H9 (cell line): ENCODE measurements around the gene NFKBIA. TPM values are rescaled to one million over a fixed set of nuclear protein-coding genes. Genes with fewer than 3 reads are reported as not detected.

Experiments used
- DNase-seq: peaks from one replicate; pipeline ENCODE4 v3.0.0-alpha.2; 2017
- H2AFZ ChIP-seq: one replicate; pipeline ENCODE4 v1.6.1; 2013; ENCODE audit warnings: mild to moderate bottlenecking, low read length, control low read depth, moderate library complexity
- H2AK5ac ChIP-seq: 2 replicates; pipeline ENCODE4 v1.6.1; 2013; ENCODE audit warnings: low read length, control low read depth, mixed read lengths; ENCODE audit not compliant: insufficient read length
- H2BK120ac ChIP-seq: one replicate; pipeline ENCODE4 v1.6.1; 2013; ENCODE audit warnings: low read depth, mild to moderate bottlenecking, low read length, control low read depth, inconsistent platforms; ENCODE audit not compliant: poor library complexity, severe bottlenecking
- H2BK12ac ChIP-seq: 2 replicates; pipeline ENCODE4 v1.6.1; 2013; ENCODE audit warnings: low read length, control low read depth, mixed read lengths, low read depth; ENCODE audit not compliant: insufficient read length
- H2BK15ac ChIP-seq: 2 replicates; pipeline ENCODE4 v1.6.1; 2013; ENCODE audit warnings: low read depth, low read length, control low read depth
- H2BK20ac ChIP-seq: one replicate; pipeline ENCODE4 v1.6.1; 2013; ENCODE audit warnings: low read depth, mild to moderate bottlenecking, low read length, control low read depth, inconsistent platforms; ENCODE audit not compliant: poor library complexity, severe bottlenecking
- H2BK5ac ChIP-seq: 2 replicates; pipeline ENCODE4 v1.6.1; 2013; ENCODE audit warnings: low read length, control low read depth, mixed read lengths; ENCODE audit not compliant: insufficient read length
- H3K14ac ChIP-seq: 2 replicates; pipeline ENCODE4 v1.6.1; 2013; ENCODE audit warnings: low read length, control low read depth; ENCODE audit not compliant: insufficient read depth
- H3K18ac ChIP-seq: 2 replicates; pipeline ENCODE4 v1.6.1; 2013; ENCODE audit warnings: low read depth, mild to moderate bottlenecking, mixed read lengths, low read length, control low read depth; ENCODE audit not compliant: insufficient read length
- H3K23ac ChIP-seq: 2 replicates; pipeline ENCODE4 v1.6.1; 2013; ENCODE audit warnings: low read length, control low read depth, mixed read lengths, low read depth; ENCODE audit not compliant: insufficient read length
- H3K23me2 ChIP-seq: 2 replicates; pipeline ENCODE4 v1.6.1; 2013; ENCODE audit warnings: low read depth, mild to moderate bottlenecking, mixed read lengths, low read length, control low read depth; ENCODE audit not compliant: insufficient read length, poor library complexity, severe bottlenecking
- H3K27ac ChIP-seq: 2 replicates; pipeline ENCODE4 v1.5.1; 2013; ENCODE audit warnings: low read length, control low read depth, mixed read lengths, low read depth; ENCODE audit not compliant: insufficient read length
- H3K27me3 ChIP-seq: 2 replicates; pipeline ENCODE4 v1.6.1; 2013; ENCODE audit warnings: low read length, control low read depth, inconsistent platforms; ENCODE audit not compliant: insufficient read depth
- H3K4ac ChIP-seq: 2 replicates; pipeline ENCODE4 v1.6.1; 2013; ENCODE audit warnings: low read depth, mild to moderate bottlenecking, control low read depth, inconsistent platforms, low read length, moderate library complexity
- H3K4me1 ChIP-seq: 2 replicates; pipeline ENCODE4 v1.6.1; 2013; ENCODE audit warnings: low read length, control low read depth, inconsistent platforms; ENCODE audit not compliant: insufficient read depth
- H3K4me2 ChIP-seq: 2 replicates; pipeline ENCODE4 v1.6.1; 2013; ENCODE audit warnings: low read length, control low read depth, mixed read lengths; ENCODE audit not compliant: insufficient read length, insufficient read depth
- H3K56ac ChIP-seq: 2 replicates; pipeline ENCODE4 v1.6.1; 2013; ENCODE audit warnings: low read depth, mild to moderate bottlenecking, mixed read lengths, low read length, control low read depth; ENCODE audit not compliant: insufficient read length
- H3K79me1 ChIP-seq: 2 replicates; pipeline ENCODE4 v1.6.1; 2013; ENCODE audit warnings: low read depth, mild to moderate bottlenecking, moderate library complexity, low read length, control low read depth, inconsistent platforms; ENCODE audit not compliant: insufficient read depth, poor library complexity, severe bottlenecking
- H3K79me2 ChIP-seq: 2 replicates; pipeline ENCODE4 v1.6.1; 2013; ENCODE audit warnings: low read length, control low read depth, inconsistent platforms; ENCODE audit not compliant: insufficient read depth
- H3K9ac ChIP-seq: 2 replicates; pipeline ENCODE4 v1.6.1; 2013; ENCODE audit warnings: low read length, control low read depth, mixed read lengths; ENCODE audit not compliant: insufficient read length; ENCODE audit errors: extremely low read depth
- H3K9me3 ChIP-seq: one replicate; pipeline ENCODE4 v1.6.1; 2013; ENCODE audit warnings: low read depth, low read length, inconsistent platforms; ENCODE audit not compliant: control insufficient read depth
- H3T11ph ChIP-seq: one replicate; pipeline ENCODE4 v1.6.1; 2013; ENCODE audit warnings: mild to moderate bottlenecking, low read length, control low read depth, inconsistent platforms
- H4K20me1 ChIP-seq: one replicate; pipeline ENCODE4 v1.6.1; 2013; ENCODE audit not compliant: control insufficient read depth, insufficient read length, insufficient read depth
- H4K5ac ChIP-seq: 2 replicates; pipeline ENCODE4 v1.6.1; 2013; ENCODE audit warnings: low read depth, mild to moderate bottlenecking, mixed read lengths, low read length, control low read depth; ENCODE audit not compliant: insufficient read length
- H4K8ac ChIP-seq: replicated peaks from 2 replicates; pipeline ENCODE4 v1.6.1; 2013; ENCODE audit warnings: low read length, control low read depth, mixed read lengths, low read depth; ENCODE audit not compliant: insufficient read length
- H4K91ac ChIP-seq: 2 replicates; pipeline ENCODE4 v1.6.1; 2013; ENCODE audit warnings: low read depth, mild to moderate bottlenecking, moderate library complexity, mixed read lengths, low read length, control low read depth; ENCODE audit not compliant: insufficient read length
- H3K27ac Mint-ChIP-seq, 3 experiments: 2 replicates in 2 of 3; 3 replicates in 1 of 3; pipeline ENCODE4 v1.8.0; 2020 to 2021; ENCODE audit warnings: mixed read lengths in 3 of 3, mild to moderate bottlenecking in 1 of 3, moderate library complexity in 1 of 3
- H3K27me3 Mint-ChIP-seq: 2 replicates; pipeline ENCODE4 v1.8.0; 2021; ENCODE audit warnings: low read depth, mild to moderate bottlenecking, moderate library complexity, mixed read lengths
- H3K36me3 Mint-ChIP-seq, 3 experiments: 2 replicates in 2 of 3; 3 replicates in 1 of 3; pipeline ENCODE4 v1.8.0; 2020 to 2021; ENCODE audit warnings: low read depth in 3 of 3, mixed read lengths in 3 of 3; ENCODE audit not compliant: insufficient read depth in 1 of 3
- H3K4me1 Mint-ChIP-seq, 2 experiments: 2 replicates each; pipeline ENCODE4 v1.8.0; 2020; ENCODE audit warnings: mixed read lengths in 2 of 2
- H3K4me3 Mint-ChIP-seq, 2 experiments: 2 replicates in 1 of 2; 3 replicates in 1 of 2; pipeline ENCODE4 v1.8.0; 2020 to 2021; ENCODE audit warnings: mild to moderate bottlenecking in 2 of 2, mixed read lengths in 2 of 2, moderate library complexity in 1 of 2
- H3K9me3 Mint-ChIP-seq, 2 experiments: 2 replicates in 1 of 2; 3 replicates in 1 of 2; pipeline ENCODE4 v1.8.0; 2020; ENCODE audit warnings: mild to moderate bottlenecking in 2 of 2, mixed read lengths in 2 of 2, moderate library complexity in 1 of 2
- CTCF ChIP-seq: fragments of 200-600 bp; sonication (generic); conservative IDR thresholded peaks from 3 replicates; pipeline ENCODE4 v1.8.0; 2021; ENCODE audit warnings: antibody characterized with exemption, mild to moderate bottlenecking
- WGBS: extraction: QIAGEN DNeasy Blood & Tissue Kit; methylation state at CpG from one replicate; pipeline ENCODE4 v1.1.7; 2013; ENCODE audit warnings: missing lambda C conversion rate, low lambda C conversion rate, mixed read lengths; ENCODE audit not compliant: insufficient read length; ENCODE audit errors: extremely low coverage; 5-methylcytosine and 5-hydroxymethylcytosine counted together
- total RNA-seq: library from RNA; stranded (reverse); gene quantifications from 2 replicates; pipeline ENCODE4 v1.2.1, GENCODE V29; 2021

NFKBIA gene
- total RNA-seq, 1 experiment from 2014 or later, result 38.4 TPM

DNA sequence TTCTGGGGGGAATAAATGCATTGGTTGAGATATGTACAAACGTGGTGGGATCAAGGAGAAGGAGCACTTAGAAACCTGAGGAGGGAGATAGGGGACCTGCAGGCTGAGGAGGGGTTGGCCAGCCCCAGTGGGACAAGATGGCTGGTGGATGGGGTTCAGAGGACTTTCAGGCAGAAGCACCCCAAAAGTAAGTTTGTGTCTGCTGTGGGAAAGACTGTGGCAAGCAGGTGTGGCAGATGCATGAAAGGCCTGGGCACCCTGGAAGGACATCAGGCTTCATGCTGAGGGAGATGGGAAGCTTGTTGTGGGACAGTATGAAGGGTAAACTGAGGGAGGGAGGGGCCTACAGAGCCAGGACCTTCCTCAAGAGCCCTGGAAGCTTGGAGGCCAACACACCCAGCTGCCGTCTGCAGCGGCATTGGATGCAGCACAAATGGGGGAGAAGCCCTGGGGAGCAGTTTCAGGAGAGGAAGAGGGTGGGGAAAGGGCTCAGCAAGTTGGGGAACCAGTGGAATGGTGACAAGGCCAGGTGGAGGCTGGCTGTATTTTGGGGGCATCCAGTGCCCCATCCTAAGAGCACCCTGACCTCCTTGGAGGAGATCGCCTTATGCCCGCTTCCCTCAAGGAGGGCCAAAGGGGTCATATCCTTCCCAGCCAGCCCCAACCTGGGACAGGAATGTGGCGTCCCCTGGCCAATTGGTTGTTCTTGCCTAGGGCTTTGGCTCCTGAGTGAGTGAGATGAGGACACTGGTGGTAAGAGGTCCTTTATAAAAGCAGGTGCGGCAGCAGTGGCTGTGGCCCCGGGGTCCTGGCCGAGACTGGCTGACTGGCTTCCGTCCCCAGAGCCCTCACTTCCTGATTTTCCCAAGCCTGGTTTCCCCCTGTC, 20.7 kb downstream of the NFKBIA start:
- H2AFZ ChIP-seq, result no peak overlapping the region
- H2BK15ac ChIP-seq, result no peak overlapping the region
- no peak overlapping the region for H4K91ac ChIP-seq
- H3T11ph ChIP-seq, result no peak overlapping the region
- H3K9ac ChIP-seq, result no peak overlapping the region
- DNase-seq, result no peak
- no peak overlapping the region for H2BK12ac ChIP-seq
- no CpG with 5 or more reads among the region's 10 CpGs for WGBS
- H3K9me3 ChIP-seq, result no peaks in the 10 kb centered on the region
- no peak overlapping the region for H4K5ac ChIP-seq
- Mint-ChIP-seq H3K36me3 (no peaks in the 10 kb centered on the region), H3K9me3 (no peaks in the 10 kb centered on the region), H3K27ac (no peak overlapping the region; a peak in 1 of 7 replicates), H3K4me1 (peaks cover 16 to 33% of the 10 kb centered on the region in 2 experiments), H3K4me3 (no peak overlapping the region), H3K27me3 (peaks cover 2% of the 10 kb centered on the region; the same call in 1 of the 2 replicates)
- no peak overlapping the region for H3K4ac ChIP-seq
- H3K79me1 ChIP-seq, result no peaks in the 10 kb centered on the region
- H3K27me3 ChIP-seq, result no peaks in the 10 kb centered on the region
- no peak overlapping the region for H2BK20ac ChIP-seq
- no peak overlapping the region for H3K18ac ChIP-seq
- no peak for TF ChIP-seq CTCF
- no peak overlapping the region for H3K23ac ChIP-seq
- no peak overlapping the region for H3K56ac ChIP-seq
- H2AK5ac ChIP-seq, result no peak overlapping the region
- H3K4me2 ChIP-seq, result no peak overlapping the region
- no peak overlapping the region for H2BK120ac ChIP-seq
- no peaks in the 10 kb centered on the region for H3K23me2 ChIP-seq
- H3K14ac ChIP-seq, result no peak overlapping the region
- H4K8ac ChIP-seq, result no peak overlapping the region
- no peaks in the 10 kb centered on the region; the same call in 1 of the 2 replicates for H3K4me1 ChIP-seq
- no peak overlapping the region for H2BK5ac ChIP-seq
- no peaks in the 10 kb centered on the region for H4K20me1 ChIP-seq
- no peaks in the 10 kb centered on the region for H3K79me2 ChIP-seq
- H3K27ac ChIP-seq, result no peak overlapping the region
